ENCODE data around the gene BCR.

The BCR gene

GRCh38 chr22:23278883-23279675 lies 98.8 kb downstream of the BCR start:
- no peak overlapping the region for H3K4me3 ChIP-seq (ENCODE audit: low read depth, low read length)
- TF ChIP-seq CTCF (IDR thresholded peaks at IDR 0.05; ENCODE audit: low read depth, low read length): no peak

GRCh38 chr22:23279781-23280180 lies 99.5 kb downstream of the BCR start:
- no peak for TF ChIP-seq CTCF (IDR thresholded peaks at IDR 0.05; ENCODE audit: low read depth, low read length)
- H3K4me3 ChIP-seq (ENCODE audit: low read depth, low read length): no peak overlapping the region

- H3K4me3 ChIP-seq (ENCODE audit: low read depth, low read length): no peak overlapping the region
- TF ChIP-seq CTCF (IDR thresholded peaks at IDR 0.05; ENCODE audit: low read depth, low read length): no peak
Observed at GRCh38 chr22:23280356-23281052, 100.2 kb downstream of the BCR start.

DNA sequence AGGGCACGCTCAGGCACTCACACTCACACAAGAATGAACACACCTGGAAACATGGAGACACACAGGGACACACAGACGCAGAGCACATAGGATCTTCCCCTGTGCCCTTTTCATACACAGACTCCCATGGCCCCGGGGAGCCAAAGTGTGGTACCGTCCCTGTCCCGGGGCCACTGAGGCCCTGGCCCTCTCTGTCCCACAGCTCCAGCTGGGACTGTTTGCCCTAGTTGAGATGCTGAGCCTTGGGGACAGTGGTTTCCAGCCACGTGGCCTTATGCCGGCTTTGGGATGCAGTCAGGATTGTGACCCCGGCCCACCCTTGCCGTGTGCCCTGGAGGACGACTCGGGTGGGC lies 100.7 kb downstream of the BCR start:
- no peak for TF ChIP-seq CTCF (IDR thresholded peaks at IDR 0.05; ENCODE audit: low read depth, low read length)
- no peak overlapping the region for H3K4me3 ChIP-seq (ENCODE audit: low read depth, low read length)

- TF ChIP-seq CTCF (IDR thresholded peaks at IDR 0.05; ENCODE audit: low read depth, low read length): peak; percentile 88
Observed at GRCh38 chr22:23281406-23282088, 101.2 kb downstream of the BCR start.

GRCh38 chr22:23282089-23282501 lies 101.8 kb downstream of the BCR start:
- no peak overlapping the region for H3K4me3 ChIP-seq (ENCODE audit: low read depth, low read length)
- no peak for TF ChIP-seq CTCF (IDR thresholded peaks at IDR 0.05; ENCODE audit: low read depth, low read length)

More at GRCh38 chr22:23281406-23282088, 101.2 kb downstream of the BCR start:
- H3K4me3 ChIP-seq (ENCODE audit: low read depth, low read length): no peak overlapping the region

DNA sequence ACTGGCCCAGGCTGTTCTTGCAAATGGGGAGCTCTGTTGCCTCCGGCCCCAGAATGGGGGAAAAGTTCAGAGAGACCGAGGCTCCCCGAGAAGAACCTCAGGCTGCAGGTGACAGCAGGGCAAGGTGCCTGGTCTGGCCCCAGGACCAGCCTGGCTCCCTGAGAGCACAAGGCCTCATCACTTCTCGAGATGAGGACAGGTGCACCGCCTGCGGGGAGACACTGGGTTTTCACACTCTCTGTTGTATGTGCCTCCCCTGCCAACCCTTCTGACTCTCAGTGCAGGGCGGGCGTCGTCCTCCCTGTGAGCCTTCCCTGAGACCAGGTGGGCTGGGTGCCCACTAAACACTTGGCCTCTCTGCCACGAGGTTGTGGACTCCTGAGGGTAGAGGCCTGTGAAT lies 102.2 kb downstream of the BCR start:
- no peak for TF ChIP-seq CTCF (IDR thresholded peaks at IDR 0.05; ENCODE audit: low read depth, low read length)
- no peak overlapping the region for H3K4me3 ChIP-seq (ENCODE audit: low read depth, low read length)

All from WI38 (cell line).